Neuronal stem cell (in vitro differentiated cells): ENCODE results near the gene UBL3.

ENCODE experiments used
- DNase-seq: peaks from one replicate; pipeline ENCODE4 v3.0.0-alpha.2; 2013; ENCODE audit warnings: low spot score
- H2AFZ ChIP-seq: one replicate; pipeline ENCODE4 v1.6.1; 2013; ENCODE audit warnings: mild to moderate bottlenecking, low read length, inconsistent platforms
- H2AK5ac ChIP-seq: 2 replicates; pipeline ENCODE4 v1.6.1; 2013; ENCODE audit warnings: low read depth, mild to moderate bottlenecking, inconsistent platforms, low read length, moderate library complexity, mixed read lengths
- H2BK120ac ChIP-seq: 2 replicates; pipeline ENCODE4 v1.6.1; 2013; ENCODE audit warnings: low read depth, mild to moderate bottlenecking, inconsistent platforms, low read length, moderate library complexity, mixed read lengths
- H2BK12ac ChIP-seq: one replicate; pipeline ENCODE4 v1.6.1; 2013; ENCODE audit warnings: low read length, inconsistent platforms
- H2BK15ac ChIP-seq: 2 replicates; pipeline ENCODE4 v1.6.1; 2013; ENCODE audit warnings: mild to moderate bottlenecking, low read length, inconsistent platforms, mixed read lengths
- H2BK5ac ChIP-seq: one replicate; pipeline ENCODE4 v1.6.1; 2013; ENCODE audit warnings: inconsistent platforms, mild to moderate bottlenecking, low read length, moderate library complexity
- H3K14ac ChIP-seq: one replicate; pipeline ENCODE4 v1.6.1; 2013; ENCODE audit warnings: low read length, inconsistent platforms
- H3K18ac ChIP-seq: 2 replicates; pipeline ENCODE4 v1.6.1; 2013; ENCODE audit warnings: low read length, inconsistent platforms
- H3K23ac ChIP-seq: 2 replicates; pipeline ENCODE4 v1.6.1; 2013; ENCODE audit warnings: low read depth, mild to moderate bottlenecking, mixed read lengths, low read length, inconsistent platforms; ENCODE audit not compliant: poor library complexity
- H3K27ac ChIP-seq: replicated peaks from 3 replicates; pipeline ENCODE4 v1.5.1; 2013; ENCODE audit warnings: low read length, inconsistent platforms
- H3K27me3 ChIP-seq, 3 experiments: 2 replicates each; pipeline ENCODE4 v1.6.1; 2013; ENCODE audit warnings: low read length in 3 of 3, mild to moderate bottlenecking in 2 of 3, inconsistent platforms in 1 of 3, low read depth in 1 of 3, mixed read lengths in 1 of 3, moderate library complexity in 1 of 3; ENCODE audit not compliant: control insufficient read depth in 3 of 3, insufficient read depth in 3 of 3
- H3K36me3 ChIP-seq, 2 donors: replicated peaks in 1 of 2; 2 replicates each; pipeline ENCODE4 v1.6.1; 2013; ENCODE audit warnings: low read length in 2 of 2; ENCODE audit not compliant: control insufficient read depth in 2 of 2, insufficient read depth in 2 of 2
- H3K4ac ChIP-seq: 2 replicates; pipeline ENCODE4 v1.6.1; 2013; ENCODE audit warnings: inconsistent platforms, mild to moderate bottlenecking, low read length, moderate library complexity
- H3K4me1 ChIP-seq, 2 donors: 1 replicate in 1 of 2; 2 replicates in 1 of 2; pipeline ENCODE4 v1.6.1; 2013; ENCODE audit warnings: low read length in 2 of 2, low read depth in 1 of 2; ENCODE audit not compliant: control insufficient read depth in 2 of 2, insufficient read depth in 1 of 2
- H3K4me2 ChIP-seq: one replicate; pipeline ENCODE4 v1.6.1; 2013; ENCODE audit warnings: mild to moderate bottlenecking, low read length, inconsistent platforms; ENCODE audit not compliant: insufficient read depth, poor library complexity, severe bottlenecking
- H3K4me3 ChIP-seq, 2 donors: 2 replicates each; pipeline ENCODE4 v1.5.1; 2013; ENCODE audit warnings: low read length in 2 of 2, mild to moderate bottlenecking in 2 of 2, inconsistent platforms in 1 of 2, moderate library complexity in 1 of 2
- H3K79me1 ChIP-seq: one replicate; pipeline ENCODE4 v1.6.1; 2013; ENCODE audit warnings: low read depth, mild to moderate bottlenecking, inconsistent platforms, low read length, moderate library complexity
- H3K9ac ChIP-seq: one replicate; pipeline ENCODE4 v1.6.1; 2013; ENCODE audit warnings: mild to moderate bottlenecking, low read depth, low read length, inconsistent platforms; ENCODE audit not compliant: poor library complexity
- H3K9me3 ChIP-seq, 2 donors: replicated peaks in 1 of 2; 2 replicates each; pipeline versions ENCODE3 to v1.6.1; 2013; ENCODE audit warnings: low read length in 2 of 2, mild to moderate bottlenecking in 2 of 2, inconsistent platforms in 1 of 2, low read depth in 1 of 2, mixed read lengths in 1 of 2, moderate library complexity in 1 of 2; ENCODE audit not compliant: control insufficient read depth in 2 of 2, insufficient read depth in 1 of 2
- H4K8ac ChIP-seq: one replicate; pipeline ENCODE4 v1.6.1; 2013; ENCODE audit warnings: low read depth, mild to moderate bottlenecking, inconsistent platforms, low read length, moderate library complexity
- H4K91ac ChIP-seq: one replicate; pipeline ENCODE4 v1.6.1; 2013; ENCODE audit warnings: low read length, low read depth, mild to moderate bottlenecking, inconsistent platforms; ENCODE audit not compliant: poor library complexity
- WGBS, 2 donors: extraction: QIAGEN DNeasy Blood & Tissue Kit; methylation state at CpG; one replicate each; pipeline ENCODE4 v1.1.7; 2013; ENCODE audit warnings: missing lambda C conversion rate in 2 of 2, mixed read lengths in 1 of 2; ENCODE audit not compliant: insufficient read length in 2 of 2, insufficient replicate concordance in 1 of 2; ENCODE audit errors: extremely low coverage in 2 of 2; 5-methylcytosine and 5-hydroxymethylcytosine counted together

UBL3 gene

GRCh38 chr13:29746148-29746677 lies 104.2 kb downstream of the UBL3 start:
- Histone ChIP-seq H2BK12ac (no peak overlapping the region), H2AK5ac (no peak overlapping the region), H4K8ac (no peak overlapping the region), H2AFZ (no peak overlapping the region), H3K79me1 (no peaks in the 10 kb centered on the region), H3K18ac (no peak overlapping the region), H3K27me3 (no peaks in the 10 kb centered on the region), H3K27ac (no peak overlapping the region), H2BK120ac (no peak overlapping the region), H4K91ac (no peak overlapping the region), H3K4ac (no peak overlapping the region), H2BK15ac (no peak overlapping the region), H3K4me1 (no peaks in the 10 kb centered on the region), H3K9ac (no peak overlapping the region), H2BK5ac (no peak overlapping the region), H3K9me3 (no peaks in the 10 kb centered on the region), H3K4me2 (no peak overlapping the region), H3K36me3 (no peaks in the 10 kb centered on the region), H3K23ac (no peak overlapping the region), H3K4me3 (no peak overlapping the region), H3K14ac (no peak overlapping the region)
- DNase-seq = no peak
- WGBS, 2 donors = no CpG with 5 or more reads among the region's 6 CpGs

GRCh38 chr13:29745704-29746103 lies 104.7 kb downstream of the UBL3 start:
- no CpG with 5 or more reads among the region's 6 CpGs for WGBS, 2 donors
- H3K4ac ChIP-seq = no peak overlapping the region
- no peak overlapping the region for H2AK5ac ChIP-seq

DNA sequence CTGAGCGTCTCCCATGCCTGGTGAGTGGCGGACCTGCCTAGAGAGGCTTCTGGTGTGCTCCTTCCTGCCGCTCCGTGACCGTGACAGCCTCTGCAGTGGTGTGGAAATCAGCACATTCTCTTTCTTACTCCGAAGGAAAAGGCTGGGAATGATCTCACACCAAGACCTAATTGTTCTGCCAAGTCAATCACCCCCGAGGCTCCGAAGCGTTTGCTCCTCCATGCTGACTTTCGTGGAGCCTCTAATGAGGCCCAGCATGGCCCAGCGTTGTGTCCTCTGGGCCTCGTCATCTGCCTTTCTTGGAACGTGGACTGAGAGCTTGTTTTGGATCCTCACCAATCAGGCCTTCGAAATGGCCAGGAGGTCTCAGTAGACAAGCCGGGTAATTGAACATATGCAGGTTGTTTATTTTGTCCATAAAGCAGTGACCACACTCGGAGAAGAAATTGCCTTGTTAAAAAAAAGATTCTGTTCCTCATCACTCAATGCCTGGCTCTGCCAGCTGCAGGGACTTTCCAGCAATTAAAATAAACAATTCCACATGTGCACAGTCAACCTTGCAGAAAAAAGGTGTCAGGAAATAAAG lies 107.1 kb downstream of the UBL3 start:
- Histone ChIP-seq H2BK15ac (no peak overlapping the region), H3K9me3 (no peaks in the 10 kb centered on the region), H3K4me2 (no peak overlapping the region), H4K8ac (no peak overlapping the region), H3K4me3 (no peak overlapping the region), H2BK12ac (no peak overlapping the region), H2BK120ac (no peak overlapping the region), H3K4me1 (no peaks in the 10 kb centered on the region), H3K23ac (no peak overlapping the region), H3K79me1 (no peaks in the 10 kb centered on the region), H3K14ac (no peak overlapping the region), H3K27me3 (no peaks in the 10 kb centered on the region), H2AFZ (peak overlapping the region; percentile 65), H2AK5ac (no peak overlapping the region), H3K18ac (no peak overlapping the region), H3K36me3 (no peaks in the 10 kb centered on the region), H4K91ac (no peak overlapping the region), H2BK5ac (no peak overlapping the region), H3K27ac (no peak overlapping the region), H3K9ac (no peak overlapping the region), H3K4ac (no peak overlapping the region)
- DNase-seq = no peak
- no CpG with 5 or more reads among the region's 16 CpGs for WGBS, 2 donors

More at GRCh38 chr13:29745704-29746103, 104.7 kb downstream of the UBL3 start:
- Histone ChIP-seq H3K79me1 (no peaks in the 10 kb centered on the region), H3K27me3 (no peaks in the 10 kb centered on the region), H3K14ac (no peak overlapping the region), H4K91ac (no peak overlapping the region), H2AFZ (no peak overlapping the region), H3K36me3 (no peaks in the 10 kb centered on the region), H3K4me1 (no peaks in the 10 kb centered on the region), H3K23ac (no peak overlapping the region), H2BK15ac (no peak overlapping the region), H3K9ac (no peak overlapping the region), H2BK120ac (no peak overlapping the region), H3K4me3 (no peak overlapping the region), H2BK5ac (no peak overlapping the region), H3K9me3 (no peaks in the 10 kb centered on the region), H3K27ac (no peak overlapping the region), H3K4me2 (no peak overlapping the region), H2BK12ac (no peak overlapping the region), H3K18ac (peak overlapping the region; percentile 19), H4K8ac (no peak overlapping the region)
- DNase-seq = no peak

GRCh38 chr13:29740961-29741360 lies 109.5 kb downstream of the UBL3 start:
- H4K91ac ChIP-seq = no peak overlapping the region
- no peak overlapping the region for H3K14ac ChIP-seq
- no peak overlapping the region for H4K8ac ChIP-seq
- no peak overlapping the region for H2BK120ac ChIP-seq
- no peak overlapping the region for H3K4ac ChIP-seq
- H3K4me2 ChIP-seq = no peak overlapping the region
- no peak overlapping the region for H2AFZ ChIP-seq
- no peak overlapping the region for H2BK5ac ChIP-seq
- no peaks in the 10 kb centered on the region for H3K27me3 ChIP-seq
- H2AK5ac ChIP-seq = no peak overlapping the region
- no peaks in the 10 kb centered on the region for H3K79me1 ChIP-seq
- no peak overlapping the region for H3K27ac ChIP-seq
- no peak overlapping the region for H3K18ac ChIP-seq
- H3K36me3 ChIP-seq = no peaks in the 10 kb centered on the region
- H2BK15ac ChIP-seq = no peak overlapping the region
- H3K9ac ChIP-seq = no peak overlapping the region
- WGBS, 2 donors = no CpG with 5 or more reads among the region's 3 CpGs
- no peak overlapping the region for H3K4me3 ChIP-seq
- no peak overlapping the region for H3K23ac ChIP-seq
- no peaks in the 10 kb centered on the region for H3K9me3 ChIP-seq
- H3K4me1 ChIP-seq = no peaks in the 10 kb centered on the region
- no peak overlapping the region for H2BK12ac ChIP-seq
- no peak for DNase-seq
